HEK293 (cell line): ENCODE measurements around the gene CACNA2D3.

ENCODE experiments used
- CTCF ChIP-seq: fragments of 450-650 bp; formaldehyde crosslinking; IDR thresholded peaks from 2 replicates; pipeline ENCODE4 v1.5.1; 2016; ENCODE audit warnings: missing biosample characterization, missing genetic modification characterization
- KLF16 ChIP-seq: fragments of 450-650 bp; formaldehyde crosslinking; IDR thresholded peaks from 2 replicates; pipeline ENCODE4 v1.5.1; 2017; ENCODE audit warnings: missing biosample characterization, missing genetic modification characterization
- SP3 ChIP-seq: fragments of 450-650 bp; formaldehyde crosslinking; IDR thresholded peaks from 2 replicates; pipeline ENCODE4 v1.5.1; 2016; ENCODE audit warnings: missing biosample characterization, missing genetic modification characterization
- ZBTB21 ChIP-seq: fragments of 450-650 bp; formaldehyde crosslinking; IDR thresholded peaks from 2 replicates; pipeline ENCODE4 v1.5.1; 2017; ENCODE audit warnings: missing biosample characterization, missing genetic modification characterization
- ZFP37 ChIP-seq: fragments of 450-650 bp; formaldehyde crosslinking; IDR thresholded peaks from 2 replicates; pipeline ENCODE4 v1.5.1; 2016; ENCODE audit warnings: missing biosample characterization, missing genetic modification characterization
- ZNF146 ChIP-seq: fragments of 450-650 bp; formaldehyde crosslinking; IDR thresholded peaks from 2 replicates; pipeline ENCODE4 v1.5.1; 2016; ENCODE audit warnings: missing biosample characterization, missing genetic modification characterization
- ZNF274 ChIP-seq, 2 experiments: fragments of 200-500 bp in 1 of 2; fragments of 450-650 bp in 1 of 2; sonication (Bioruptor generic) in 1 of 2; formaldehyde crosslinking in 1 of 2; IDR thresholded peaks; 2 replicates each; pipeline versions ENCODE4 v1.5.1 to v1.6.1; 2014 to 2016; ENCODE audit warnings: borderline replicate concordance in 1 of 2, inconsistent platforms in 1 of 2, low read length in 1 of 2, missing biosample characterization in 1 of 2, missing genetic modification characterization in 1 of 2
- ZNF548 ChIP-seq: fragments of 450-650 bp; formaldehyde crosslinking; IDR thresholded peaks from 2 replicates; pipeline ENCODE4 v1.5.1; 2016; ENCODE audit warnings: missing biosample characterization, missing genetic modification characterization
- ZNF561 ChIP-seq: fragments of 450-650 bp; IDR thresholded peaks from 2 replicates; pipeline ENCODE4 v1.5.1; 2018; ENCODE audit warnings: missing biosample characterization, missing genetic modification characterization, borderline replicate concordance
- ZNF843 ChIP-seq: fragments of 450-650 bp; formaldehyde crosslinking; IDR thresholded peaks from 2 replicates; pipeline ENCODE4 v1.5.1; 2016; ENCODE audit warnings: missing biosample characterization, missing genetic modification characterization

- TF ChIP-seq ZNF548 (tag by site-specific recombination) (no peak), CTCF (tag by site-specific recombination) (no peak), ZFP37 (tag by site-specific recombination) (no peak), ZNF561 (no peak), ZBTB21 (no peak), ZNF843 (no peak), ZNF146 (tag by site-specific recombination) (no peak), KLF16 (no peak), ZNF274 (IDR thresholded peaks at IDR 0.05; ENCODE audit: low read length) (no peak), ZNF274 (tag by site-specific recombination; IDR thresholded peaks at IDR 0.05; ENCODE audit: borderline replicate concordance) (no peak), SP3 (tag by site-specific recombination) (no peak)
These were observed 507.8 kb downstream of the CACNA2D3 start for GRCh38 chr3:54630101-54630623.
